ENCODE measurements around the gene PPP4R1. TPM values are rescaled to one million over a fixed set of nuclear protein-coding genes. Genes with fewer than 3 reads are reported as not detected.
"Not testable (repeated sequence)": the region's sequence is repeated elsewhere in the genome, so short reads cannot be mapped to it uniquely, and the experiment has no call there.

The PPP4R1 gene
- total RNA-seq, 1 experiment from 2014 or later: 74.5 TPM

GRCh38 chr18:9631814-9632496 lies 17.6 kb upstream of the PPP4R1 start:
- DNase-seq (ENCODE audit: low spot score): no peak
- in situ Hi-C loops (cut with HindIII; ENCODE audit: low sequenced_read_pairs): no loop called here

- in situ Hi-C loops (cut with HindIII; ENCODE audit: low sequenced_read_pairs): no loop called here
Measured at GRCh38 chr18:9630444-9630843, 16.1 kb upstream of the PPP4R1 start.

GRCh38 chr18:9629709-9630108 lies 15.3 kb upstream of the PPP4R1 start:
- DNase-seq (ENCODE audit: low spot score): no peak

More at GRCh38 chr18:9630444-9630843, 16.1 kb upstream of the PPP4R1 start:
- no peak for DNase-seq (ENCODE audit: low spot score)

GRCh38 chr18:9628984-9629383 lies 14.6 kb upstream of the PPP4R1 start:
- DNase-seq (ENCODE audit: low spot score): no peak
- in situ Hi-C loops (cut with HindIII; ENCODE audit: low sequenced_read_pairs): no loop called here

More at GRCh38 chr18:9629709-9630108, 15.3 kb upstream of the PPP4R1 start:
- in situ Hi-C loops (cut with HindIII; ENCODE audit: low sequenced_read_pairs): no loop called here

- no peak for DNase-seq (ENCODE audit: low spot score)
- in situ Hi-C loops (cut with HindIII; ENCODE audit: low sequenced_read_pairs): no loop called here
Measured at GRCh38 chr18:9627642-9628041, 13.3 kb upstream of the PPP4R1 start.

- no peak for DNase-seq (ENCODE audit: low spot score)
- in situ Hi-C loops (cut with HindIII; ENCODE audit: low sequenced_read_pairs): no loop called here
Measured at GRCh38 chr18:9619990-9620389, 5.6 kb upstream of the PPP4R1 start.

- in situ Hi-C loops (cut with HindIII; ENCODE audit: low sequenced_read_pairs): no loop called here
- no peak for DNase-seq (ENCODE audit: low spot score)
Measured at GRCh38 chr18:9619545-9619944, 5.2 kb upstream of the PPP4R1 start.

- DNase-seq (ENCODE audit: low spot score): no peak
- in situ Hi-C loops (cut with HindIII; ENCODE audit: low sequenced_read_pairs): no loop called here
Measured at GRCh38 chr18:9619056-9619455, 4.7 kb upstream of the PPP4R1 start.

- in situ Hi-C loops (cut with HindIII; ENCODE audit: low sequenced_read_pairs): no loop called here
- DNase-seq (ENCODE audit: low spot score): no peak
Measured at GRCh38 chr18:9617006-9617542, 2.7 kb upstream of the PPP4R1 start.

- in situ Hi-C loops (cut with HindIII; ENCODE audit: low sequenced_read_pairs): no loop called here
- no peak for DNase-seq (ENCODE audit: low spot score)
Measured at GRCh38 chr18:9616049-9616448, 1.7 kb upstream of the PPP4R1 start.

- in situ Hi-C loops (cut with HindIII; ENCODE audit: low sequenced_read_pairs): no loop called here
- no peak for DNase-seq (ENCODE audit: low spot score)
Measured at GRCh38 chr18:9615280-9615797, 980 bp upstream of the PPP4R1 start.

GRCh38 chr18:9613550-9614400 lies 584 bp downstream of the PPP4R1 start:
- DNase-seq (ENCODE audit: low spot score): peak; percentile 50
- in situ Hi-C loops (cut with HindIII; ENCODE audit: low sequenced_read_pairs): no loop called here

- in situ Hi-C loops (cut with HindIII; ENCODE audit: low sequenced_read_pairs): no loop called here
- peak; percentile 6 for DNase-seq (ENCODE audit: low spot score)
Measured at GRCh38 chr18:9612977-9613376, 1.4 kb downstream of the PPP4R1 start.

- DNase-seq (ENCODE audit: low spot score): peak; percentile 83
- in situ Hi-C loops (cut with HindIII; ENCODE audit: low sequenced_read_pairs): no loop called here
Measured at GRCh38 chr18:9612215-9612830, 2.0 kb downstream of the PPP4R1 start.

- no peak for DNase-seq (ENCODE audit: low spot score)
- in situ Hi-C loops (cut with HindIII; ENCODE audit: low sequenced_read_pairs): no loop called here
Measured at GRCh38 chr18:9609190-9609589, 5.2 kb downstream of the PPP4R1 start.

GRCh38 chr18:9608728-9609127 lies 5.6 kb downstream of the PPP4R1 start:
- in situ Hi-C loops (cut with HindIII; ENCODE audit: low sequenced_read_pairs): no loop called here
- DNase-seq (ENCODE audit: low spot score): no peak

GRCh38 chr18:9608298-9608697 lies 6.1 kb downstream of the PPP4R1 start:
- no peak for DNase-seq (ENCODE audit: low spot score)
- in situ Hi-C loops (cut with HindIII; ENCODE audit: low sequenced_read_pairs): no loop called here

- in situ Hi-C loops (cut with HindIII; ENCODE audit: low sequenced_read_pairs); DNase-seq (ENCODE audit: low spot score): not testable (repeated sequence)
Measured at GRCh38 chr18:9607111-9607510, 7.2 kb downstream of the PPP4R1 start.

- no peak for DNase-seq (ENCODE audit: low spot score)
- in situ Hi-C loops (cut with HindIII; ENCODE audit: low sequenced_read_pairs): no loop called here
Measured at GRCh38 chr18:9606039-9606438, 8.3 kb downstream of the PPP4R1 start.

GRCh38 chr18:9604348-9604747 lies 10.0 kb downstream of the PPP4R1 start:
- in situ Hi-C loops (cut with HindIII; ENCODE audit: low sequenced_read_pairs): no loop called here
- no peak for DNase-seq (ENCODE audit: low spot score)
